Brain pericyte (primary cell): ENCODE data around the gene RPL11.
"Not testable (repeated sequence)": the region's sequence is repeated elsewhere in the genome, so short reads cannot be mapped to it uniquely, and the experiment has no call there.

ENCODE experiments used
- DNase-seq: peaks from one replicate; pipeline ENCODE4 v3.0.0-alpha.2; 2012; ENCODE audit warnings: low read depth, low spot score

The RPL11 gene

DNA sequence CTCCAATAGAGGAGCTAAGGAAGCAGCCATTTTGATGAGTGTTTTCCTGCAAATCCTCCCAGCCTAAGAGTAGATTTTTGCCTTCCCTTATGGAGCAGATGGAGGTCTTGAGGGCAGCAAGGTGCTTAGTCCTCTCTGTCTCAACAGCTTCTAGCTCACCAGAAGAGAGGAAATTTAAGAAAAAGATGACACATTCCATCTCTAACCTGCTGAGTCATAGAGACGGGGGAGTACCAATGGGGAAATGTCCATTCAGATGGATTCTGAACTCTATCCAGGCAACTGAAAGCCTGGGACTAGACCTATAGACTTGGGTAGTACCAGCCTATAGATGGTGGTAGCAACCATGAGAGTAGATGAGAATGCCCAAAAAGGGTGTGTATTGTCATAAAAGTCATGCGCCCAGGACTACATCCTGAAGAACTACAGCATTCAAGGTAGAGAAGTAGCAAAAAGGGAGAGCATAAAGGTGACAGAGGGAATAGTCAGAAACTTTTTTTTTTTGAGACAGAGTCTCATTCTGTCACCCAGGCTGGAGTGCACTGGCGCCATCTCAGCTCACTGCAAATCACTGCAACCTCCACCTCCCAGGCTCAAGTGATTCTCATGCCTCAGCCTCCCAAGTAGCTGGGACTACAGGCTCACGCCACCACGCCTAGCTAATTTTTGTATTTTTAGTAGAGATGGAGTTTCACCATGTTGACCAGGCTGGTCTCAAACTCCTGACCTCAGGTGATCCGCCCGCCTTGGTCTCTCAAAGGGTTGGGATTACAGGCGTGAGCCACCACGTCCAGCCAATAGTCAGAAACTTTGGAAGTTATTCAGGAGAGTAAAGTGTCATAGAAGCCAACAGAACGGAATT, 41.0 kb downstream of the RPL11 start:
- DNase-seq, result no peak

DNA sequence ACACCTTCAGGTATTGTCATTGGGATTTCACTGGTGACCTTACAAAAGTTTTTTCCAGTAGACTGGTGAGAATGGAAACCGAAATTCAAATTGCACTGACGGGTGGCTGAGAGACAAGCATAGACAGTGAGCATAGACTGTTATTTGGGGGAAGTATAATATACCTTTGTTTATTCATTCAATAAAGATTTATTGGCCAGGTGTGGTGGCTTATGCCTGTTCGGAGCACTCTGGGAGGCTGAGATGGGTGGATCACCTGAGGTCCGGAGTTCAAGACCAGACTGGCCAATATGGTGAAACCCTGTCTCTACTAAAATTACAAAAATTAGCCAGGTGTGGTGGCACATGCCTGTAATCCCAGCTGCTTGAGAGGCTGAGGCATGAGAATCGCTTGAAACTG, 41.7 kb downstream of the RPL11 start:
- DNase-seq, result not testable (repeated sequence)

DNA sequence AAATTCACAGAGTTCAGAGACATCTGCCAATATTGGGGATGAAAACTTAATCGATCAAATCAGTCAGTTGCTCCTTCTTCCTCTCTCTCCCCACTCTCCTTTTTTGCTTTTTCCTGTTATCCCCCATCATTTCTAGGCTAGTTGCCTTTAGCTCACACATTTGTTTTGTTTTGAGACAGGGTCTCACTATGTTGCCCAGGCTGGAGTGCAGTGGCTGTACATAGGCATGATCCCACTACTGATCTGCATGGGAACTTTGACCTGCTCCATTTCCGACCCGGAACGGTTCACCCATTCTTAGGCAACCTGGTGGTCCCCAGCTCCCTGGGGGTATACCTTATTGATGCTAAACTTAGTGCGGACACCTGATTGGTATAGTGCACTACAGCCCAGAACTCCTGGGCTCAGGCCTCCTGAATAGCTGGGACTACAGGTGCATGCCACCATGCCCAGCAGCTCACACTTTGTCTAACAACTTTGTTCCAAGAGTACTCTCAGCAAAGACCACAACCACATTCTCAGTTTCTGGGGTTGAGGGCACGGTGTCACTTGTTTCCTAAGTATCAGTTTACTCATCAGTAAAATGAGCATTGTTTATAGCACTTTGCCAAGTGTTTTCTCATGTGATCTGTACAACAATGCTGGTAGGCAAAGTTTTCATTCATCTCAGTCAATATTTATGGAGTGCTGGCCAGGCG, 45.0 kb downstream of the RPL11 start:
- no peak for DNase-seq

DNA sequence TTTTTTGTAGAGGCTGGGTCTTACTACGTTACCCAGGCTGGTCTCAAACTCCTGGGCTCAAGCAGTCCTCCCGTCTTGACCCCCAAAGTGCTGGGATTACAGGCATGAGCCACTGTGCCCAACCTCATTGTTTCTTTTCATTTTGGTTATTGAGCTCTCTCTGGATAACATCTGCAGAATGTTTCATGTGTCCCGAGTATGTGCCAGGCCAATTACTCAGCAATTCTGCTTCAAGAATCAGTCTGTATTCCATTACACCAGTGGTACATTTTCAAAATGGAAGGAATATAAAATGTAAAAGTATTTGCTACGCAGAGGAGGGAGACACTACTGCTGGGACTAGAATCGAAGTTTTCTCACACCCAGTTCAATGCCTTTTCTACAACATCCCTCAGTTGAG, 50.0 kb downstream of the RPL11 start:
- no peak for DNase-seq

GRCh38 chr1:23742670-23743286, 51.2 kb downstream of the RPL11 start:
- no peak for DNase-seq

GRCh38 chr1:23743287-23744152, 51.9 kb downstream of the RPL11 start, which contains the start of gene ELOA:
ELOA (plus strand) TSS chr1:23743471; CDS start chr1:23743504, 33 bp downstream.
- no peak for DNase-seq

DNA sequence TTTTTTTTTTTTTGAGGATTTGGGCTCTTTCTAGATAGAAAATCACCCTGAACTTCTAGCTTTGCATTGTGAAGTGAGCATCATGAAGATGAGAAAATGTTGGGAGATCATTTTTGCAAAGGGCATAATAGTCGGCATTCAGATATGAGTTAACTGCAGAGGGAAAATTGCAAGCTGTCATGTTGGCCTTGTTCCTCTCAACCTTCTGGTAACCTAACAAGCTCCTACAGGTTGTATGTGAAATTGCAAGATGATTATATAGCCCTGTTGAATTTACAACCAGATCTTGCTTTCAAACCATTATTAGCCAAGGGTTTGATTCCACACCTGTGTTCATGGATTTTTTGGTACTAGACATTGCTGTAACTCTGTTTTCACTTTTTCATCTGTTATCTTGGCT, 53.9 kb downstream of the RPL11 start:
- DNase-seq, result no peak
